SK-N-SH treated with all-trans-retinoic acid at 6 μM for 48 hours (cell line): ENCODE data around the gene VPS54.

Source experiments
- ATAC-seq: fragments of 200-7000 bp; cut with Tn5 transposase; 3 replicates; pipeline ENCODE4 v1.9.1; 2020; ENCODE audit warnings: mild to moderate bottlenecking, moderate library complexity
- ARNTL ChIP-seq: fragments of 450-650 bp; formaldehyde crosslinking; IDR thresholded peaks from 2 replicates; pipeline ENCODE4 v1.5.0; 2020; ENCODE audit warnings: low read depth, mild to moderate bottlenecking, moderate library complexity, borderline replicate concordance
- BACH2 ChIP-seq: fragments of 250-450 bp; sonication (Bioruptor Pico); IDR thresholded peaks from 2 replicates; pipeline ENCODE4 v1.9.0; 2021; ENCODE audit warnings: mild to moderate bottlenecking, borderline replicate concordance
- CREB5 ChIP-seq: fragments of 250-450 bp; sonication (Bioruptor Pico); IDR thresholded peaks from 2 replicates; pipeline ENCODE4 v1.5.1; 2020; ENCODE audit warnings: low read depth, mild to moderate bottlenecking, moderate library complexity
- CSDC2 ChIP-seq: fragments of 250-450 bp; sonication (Bioruptor Pico); IDR thresholded peaks from 2 replicates; pipeline ENCODE4 v1.5.0; 2020; ENCODE audit warnings: mild to moderate bottlenecking, moderate library complexity
- ESRRG ChIP-seq: fragments of 250-450 bp; sonication (Bioruptor Pico); IDR thresholded peaks from 2 replicates; pipeline ENCODE4 v1.6.1; 2021; ENCODE audit warnings: mild to moderate bottlenecking
- GLIS3 ChIP-seq: fragments of 250-450 bp; sonication (Bioruptor Pico); IDR thresholded peaks from 2 replicates; pipeline ENCODE4 v1.5.0; 2020; ENCODE audit warnings: mild to moderate bottlenecking, moderate library complexity
- OSR1 ChIP-seq: fragments of 250-450 bp; sonication (Bioruptor Pico); IDR thresholded peaks from 2 replicates; pipeline ENCODE4 v1.8.0; 2022; ENCODE audit warnings: moderate library complexity, mild to moderate bottlenecking, inconsistent platforms
- POU6F1 ChIP-seq: fragments of 250-450 bp; sonication (Bioruptor Pico); IDR thresholded peaks from 2 replicates; pipeline ENCODE4 v1.8.0; 2021; ENCODE audit warnings: low read depth, mild to moderate bottlenecking, moderate library complexity, borderline replicate concordance
- PPARA ChIP-seq: fragments of 250-450 bp; sonication (Bioruptor Pico); IDR thresholded peaks from 2 replicates; pipeline ENCODE4 v1.5.0; 2020; ENCODE audit warnings: mild to moderate bottlenecking, borderline replicate concordance
- RARB ChIP-seq: fragments of 250-450 bp; sonication (Bioruptor Pico); IDR thresholded peaks from 2 replicates; pipeline ENCODE4 v1.8.0; 2021; ENCODE audit warnings: mild to moderate bottlenecking, moderate library complexity
- SNAI2 ChIP-seq: fragments of 250-450 bp; sonication (Bioruptor Pico); IDR thresholded peaks from 2 replicates; pipeline ENCODE4 v1.5.0; 2020; ENCODE audit warnings: mild to moderate bottlenecking, moderate library complexity
- TCF4 ChIP-seq: fragments of 250-450 bp; sonication (Bioruptor Pico); IDR thresholded peaks from 2 replicates; pipeline ENCODE4 v1.8.0; 2021; ENCODE audit warnings: mild to moderate bottlenecking, moderate library complexity, borderline replicate concordance
- TOX ChIP-seq: fragments of 250-450 bp; sonication (Bioruptor Pico); IDR thresholded peaks from 2 replicates; pipeline ENCODE4 v1.8.0; 2021; ENCODE audit warnings: mild to moderate bottlenecking, moderate library complexity, borderline replicate concordance
- ZC3H10 ChIP-seq: fragments of 250-450 bp; sonication (Bioruptor Pico); IDR thresholded peaks from 2 replicates; pipeline ENCODE4 v1.5.1; 2021; ENCODE audit warnings: mild to moderate bottlenecking, moderate library complexity
- ZFP3 ChIP-seq: fragments of 250-450 bp; sonication (Bioruptor Pico); IDR thresholded peaks from 2 replicates; pipeline ENCODE4 v1.5.0; 2020; ENCODE audit warnings: mild to moderate bottlenecking, moderate library complexity
- ZFP30 ChIP-seq: fragments of 450-650 bp; formaldehyde crosslinking; IDR thresholded peaks from 2 replicates; pipeline ENCODE4 v1.5.0; 2022; ENCODE audit warnings: mild to moderate bottlenecking, moderate library complexity
- ZNF565 ChIP-seq: fragments of 450-650 bp; formaldehyde crosslinking; conservative IDR thresholded peaks from 2 replicates; pipeline ENCODE4 v1.5.0; 2020; ENCODE audit warnings: low read depth, mild to moderate bottlenecking, moderate library complexity
- ZNF70 ChIP-seq: fragments of 450-650 bp; formaldehyde crosslinking; IDR thresholded peaks from 2 replicates; pipeline ENCODE4 v1.5.0; 2020; ENCODE audit warnings: mild to moderate bottlenecking, moderate library complexity
- ZNF8 ChIP-seq: fragments of 450-650 bp; formaldehyde crosslinking; IDR thresholded peaks from 2 replicates; pipeline ENCODE4 v1.5.0; 2020; ENCODE audit warnings: mild to moderate bottlenecking, moderate library complexity
- TF ChIP-seq, protein P1 (sequence below): fragments of 250-450 bp; sonication (Bioruptor Pico); IDR thresholded peaks from 2 replicates; pipeline ENCODE4 v1.5.0; 2020; ENCODE audit warnings: mild to moderate bottlenecking, moderate library complexity
- TF ChIP-seq, protein P2 (sequence below): fragments of 250-450 bp; sonication (Bioruptor Pico); IDR thresholded peaks from 2 replicates; pipeline ENCODE4 v1.8.0; 2020; ENCODE audit warnings: mild to moderate bottlenecking, moderate library complexity, borderline replicate concordance
- TF ChIP-seq, protein P3 (sequence below): fragments of 250-450 bp; sonication (Bioruptor Pico); IDR thresholded peaks from 2 replicates; pipeline ENCODE4 v1.5.1; 2021; ENCODE audit warnings: mild to moderate bottlenecking, moderate library complexity

VPS54 gene

DNA sequence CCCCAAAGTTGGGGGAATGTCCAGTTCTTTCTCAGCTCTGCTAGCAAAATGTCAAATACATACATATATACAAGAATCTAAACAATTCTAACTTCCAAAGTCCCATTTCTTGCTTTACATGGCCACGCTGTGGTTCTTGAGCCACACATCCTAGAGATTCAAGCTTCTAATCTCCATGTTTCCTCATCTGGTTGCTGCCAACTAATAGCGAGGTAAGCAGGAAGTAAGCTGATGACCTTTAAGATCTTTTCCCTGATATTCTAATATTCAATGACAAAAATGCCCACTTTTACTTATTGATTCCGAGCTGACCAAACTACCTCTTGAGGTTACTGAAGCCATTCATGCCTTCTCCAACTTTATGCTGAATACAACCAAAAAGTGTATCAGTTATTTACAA, 3.3 kb downstream of the VPS54 start:
- no peak for ATAC-seq
- no peak for TF ChIP-seq ZNF8 (CRISPR knock-in tag)
- no peak for TF ChIP-seq OSR1 (CRISPR knock-in tag)
- no peak for TF ChIP-seq ZFP3 (CRISPR knock-in tag)
- TF ChIP-seq, protein P1, sequence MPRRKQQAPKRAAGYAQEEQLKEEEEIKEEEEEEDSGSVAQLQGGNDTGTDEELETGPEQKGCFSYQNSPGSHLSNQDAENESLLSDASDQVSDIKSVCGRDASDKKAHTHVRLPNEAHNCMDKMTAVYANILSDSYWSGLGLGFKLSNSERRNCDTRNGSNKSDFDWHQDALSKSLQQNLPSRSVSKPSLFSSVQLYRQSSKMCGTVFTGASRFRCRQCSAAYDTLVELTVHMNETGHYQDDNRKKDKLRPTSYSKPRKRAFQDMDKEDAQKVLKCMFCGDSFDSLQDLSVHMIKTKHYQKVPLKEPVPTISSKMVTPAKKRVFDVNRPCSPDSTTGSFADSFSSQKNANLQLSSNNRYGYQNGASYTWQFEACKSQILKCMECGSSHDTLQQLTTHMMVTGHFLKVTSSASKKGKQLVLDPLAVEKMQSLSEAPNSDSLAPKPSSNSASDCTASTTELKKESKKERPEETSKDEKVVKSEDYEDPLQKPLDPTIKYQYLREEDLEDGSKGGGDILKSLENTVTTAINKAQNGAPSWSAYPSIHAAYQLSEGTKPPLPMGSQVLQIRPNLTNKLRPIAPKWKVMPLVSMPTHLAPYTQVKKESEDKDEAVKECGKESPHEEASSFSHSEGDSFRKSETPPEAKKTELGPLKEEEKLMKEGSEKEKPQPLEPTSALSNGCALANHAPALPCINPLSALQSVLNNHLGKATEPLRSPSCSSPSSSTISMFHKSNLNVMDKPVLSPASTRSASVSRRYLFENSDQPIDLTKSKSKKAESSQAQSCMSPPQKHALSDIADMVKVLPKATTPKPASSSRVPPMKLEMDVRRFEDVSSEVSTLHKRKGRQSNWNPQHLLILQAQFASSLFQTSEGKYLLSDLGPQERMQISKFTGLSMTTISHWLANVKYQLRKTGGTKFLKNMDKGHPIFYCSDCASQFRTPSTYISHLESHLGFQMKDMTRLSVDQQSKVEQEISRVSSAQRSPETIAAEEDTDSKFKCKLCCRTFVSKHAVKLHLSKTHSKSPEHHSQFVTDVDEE (CRISPR knock-in tag) = no peak
- TF ChIP-seq POU6F1 (CRISPR knock-in tag) = no peak
- TF ChIP-seq, protein P2, sequence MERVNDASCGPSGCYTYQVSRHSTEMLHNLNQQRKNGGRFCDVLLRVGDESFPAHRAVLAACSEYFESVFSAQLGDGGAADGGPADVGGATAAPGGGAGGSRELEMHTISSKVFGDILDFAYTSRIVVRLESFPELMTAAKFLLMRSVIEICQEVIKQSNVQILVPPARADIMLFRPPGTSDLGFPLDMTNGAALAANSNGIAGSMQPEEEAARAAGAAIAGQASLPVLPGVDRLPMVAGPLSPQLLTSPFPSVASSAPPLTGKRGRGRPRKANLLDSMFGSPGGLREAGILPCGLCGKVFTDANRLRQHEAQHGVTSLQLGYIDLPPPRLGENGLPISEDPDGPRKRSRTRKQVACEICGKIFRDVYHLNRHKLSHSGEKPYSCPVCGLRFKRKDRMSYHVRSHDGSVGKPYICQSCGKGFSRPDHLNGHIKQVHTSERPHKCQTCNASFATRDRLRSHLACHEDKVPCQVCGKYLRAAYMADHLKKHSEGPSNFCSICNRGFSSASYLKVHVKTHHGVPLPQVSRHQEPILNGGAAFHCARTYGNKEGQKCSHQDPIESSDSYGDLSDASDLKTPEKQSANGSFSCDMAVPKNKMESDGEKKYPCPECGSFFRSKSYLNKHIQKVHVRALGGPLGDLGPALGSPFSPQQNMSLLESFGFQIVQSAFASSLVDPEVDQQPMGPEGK = no peak
- no peak for TF ChIP-seq RARB (CRISPR knock-in tag)
- TF ChIP-seq ARNTL (CRISPR knock-in tag) = no peak
- no peak for TF ChIP-seq BACH2 (CRISPR knock-in tag)
- no peak for TF ChIP-seq ZNF565 (CRISPR knock-in tag)
- TF ChIP-seq, protein P3, sequence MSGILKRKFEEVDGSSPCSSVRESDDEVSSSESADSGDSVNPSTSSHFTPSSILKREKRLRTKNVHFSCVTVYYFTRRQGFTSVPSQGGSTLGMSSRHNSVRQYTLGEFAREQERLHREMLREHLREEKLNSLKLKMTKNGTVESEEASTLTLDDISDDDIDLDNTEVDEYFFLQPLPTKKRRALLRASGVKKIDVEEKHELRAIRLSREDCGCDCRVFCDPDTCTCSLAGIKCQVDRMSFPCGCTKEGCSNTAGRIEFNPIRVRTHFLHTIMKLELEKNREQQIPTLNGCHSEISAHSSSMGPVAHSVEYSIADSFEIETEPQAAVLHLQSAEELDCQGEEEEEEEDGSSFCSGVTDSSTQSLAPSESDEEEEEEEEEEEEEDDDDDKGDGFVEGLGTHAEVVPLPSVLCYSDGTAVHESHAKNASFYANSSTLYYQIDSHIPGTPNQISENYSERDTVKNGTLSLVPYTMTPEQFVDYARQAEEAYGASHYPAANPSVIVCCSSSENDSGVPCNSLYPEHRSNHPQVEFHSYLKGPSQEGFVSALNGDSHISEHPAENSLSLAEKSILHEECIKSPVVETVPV (CRISPR knock-in tag) = no peak

- ATAC-seq = no peak
- TF ChIP-seq ZFP30 (no peak), TOX (CRISPR knock-in tag) (no peak), SNAI2 (CRISPR knock-in tag) (no peak), ZNF565 (CRISPR knock-in tag) (no peak), ZNF8 (CRISPR knock-in tag) (no peak), BACH2 (CRISPR knock-in tag) (no peak), RARB (CRISPR knock-in tag) (no peak), ZC3H10 (CRISPR knock-in tag) (no peak), TCF4 (CRISPR knock-in tag) (no peak), GLIS3 (no peak), CREB5 (no peak), POU6F1 (CRISPR knock-in tag) (no peak), CSDC2 (CRISPR knock-in tag) (no peak), ESRRG (CRISPR knock-in tag) (no peak), ZNF70 (CRISPR knock-in tag) (no peak), PPARA (CRISPR knock-in tag) (no peak)
- TF ChIP-seq, protein P3 (CRISPR knock-in tag) = no peak
- TF ChIP-seq, protein P1 (CRISPR knock-in tag) = no peak
Observed at GRCh38 chr2:64015391-64015790, 3.8 kb downstream of the VPS54 start.
